NCI-H2196 treated with DMSO at 0.1 percent for 48 hours (cell line): ENCODE data around the gene TNFRSF1B.

Source experiments
- DNase-seq: peaks from one replicate; lab custom pipeline; 2025; ENCODE audit not compliant: unreplicated experiment; lab: John Stamatoyannopoulos, UW

Gene TNFRSF1B

DNA sequence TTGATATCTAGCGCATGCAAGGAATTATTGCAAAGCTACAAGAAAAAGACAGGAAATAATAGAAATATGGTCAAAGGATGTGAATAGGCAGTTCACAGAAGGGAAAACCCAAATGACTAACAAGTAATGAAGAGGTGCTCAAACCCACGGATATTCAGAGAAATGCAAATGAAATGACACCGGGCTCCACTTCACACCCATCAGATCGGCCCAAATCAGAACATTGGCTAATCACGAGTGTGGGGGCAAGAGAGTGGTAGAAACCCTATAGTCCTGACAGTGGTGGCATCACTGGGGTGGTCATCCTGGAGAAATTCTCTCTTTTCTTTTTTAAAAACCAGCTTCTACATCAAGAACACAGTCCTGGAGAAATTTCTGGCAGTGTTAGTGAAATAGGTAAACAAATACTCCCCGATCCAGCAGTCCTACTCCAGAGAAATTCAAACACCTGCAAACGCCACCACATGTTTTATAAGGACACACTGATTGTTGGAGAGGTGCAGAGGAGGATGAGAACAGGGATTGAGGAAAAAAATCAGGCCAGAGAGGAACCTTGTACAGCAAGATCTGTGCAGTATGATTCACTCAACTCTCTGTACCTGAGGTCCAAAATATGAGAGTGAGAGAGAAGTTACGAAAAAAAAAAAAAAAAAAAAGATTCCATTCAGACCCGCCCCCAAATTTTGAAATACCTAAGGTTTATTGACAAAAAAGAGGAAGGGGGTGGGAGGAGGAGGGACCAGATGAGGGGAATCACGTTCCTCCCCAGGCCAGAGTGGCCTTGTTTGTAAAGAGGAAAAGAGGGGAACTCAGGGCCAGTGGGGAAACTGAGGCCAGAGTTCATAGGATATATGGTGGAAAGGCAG lies 9.2 kb upstream of the TNFRSF1B start:
- DNase-seq: no peak

DNA sequence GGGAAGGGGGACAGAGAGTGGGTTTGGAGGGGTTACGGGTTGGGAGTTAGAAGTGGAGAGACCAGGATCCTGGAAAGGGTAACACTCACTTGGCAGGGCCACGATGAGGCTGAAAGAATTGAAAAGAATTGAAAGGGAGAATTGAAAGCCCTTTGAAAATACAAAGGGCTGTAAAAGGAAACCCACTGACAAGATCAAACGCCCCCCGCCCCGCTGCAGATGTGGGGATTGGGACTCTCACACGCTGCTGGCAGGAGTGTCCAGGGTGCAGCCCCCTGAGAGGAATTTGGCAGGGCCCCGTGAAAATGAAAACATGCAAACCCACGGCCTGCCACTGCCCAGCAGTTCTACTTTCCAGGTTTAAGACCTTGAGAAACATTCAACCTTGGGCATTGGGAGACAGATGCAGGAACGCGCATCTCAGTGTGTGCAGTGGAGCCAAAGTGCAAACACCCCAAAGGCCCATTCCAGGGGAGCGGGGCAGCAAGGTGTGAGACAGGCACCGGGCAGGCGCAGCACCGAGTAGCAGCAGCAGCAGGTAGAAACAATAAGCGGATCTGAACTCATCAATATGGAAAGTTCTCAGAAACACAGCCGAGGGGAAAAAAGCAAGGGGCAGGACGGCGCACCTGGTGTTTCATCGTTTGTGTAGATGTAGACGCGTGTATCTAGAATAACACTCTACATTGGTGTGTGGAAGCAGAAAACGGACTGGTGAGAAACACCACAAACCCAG lies 8.3 kb upstream of the TNFRSF1B start:
- DNase-seq: no peak

DNA sequence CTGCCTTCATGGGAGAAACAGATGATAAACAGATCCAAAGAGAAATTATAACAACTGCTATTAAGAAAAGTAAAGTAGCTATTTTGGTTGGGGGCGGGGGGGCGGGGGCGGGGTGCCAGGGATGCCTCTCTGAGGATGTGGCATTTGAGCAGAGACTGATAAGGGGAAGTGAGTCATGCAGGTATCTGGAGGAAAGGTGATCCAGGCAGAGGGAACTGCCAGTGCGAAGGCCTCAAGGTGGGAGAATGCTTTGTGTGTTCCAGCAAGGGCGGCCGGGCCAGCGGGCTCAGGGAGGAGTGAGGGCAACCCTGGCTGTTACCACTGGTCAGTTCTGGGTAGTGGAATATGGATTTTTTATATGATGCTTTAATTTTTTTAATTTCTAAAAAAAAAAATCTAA lies 7.0 kb upstream of the TNFRSF1B start:
- no peak for DNase-seq

DNA sequence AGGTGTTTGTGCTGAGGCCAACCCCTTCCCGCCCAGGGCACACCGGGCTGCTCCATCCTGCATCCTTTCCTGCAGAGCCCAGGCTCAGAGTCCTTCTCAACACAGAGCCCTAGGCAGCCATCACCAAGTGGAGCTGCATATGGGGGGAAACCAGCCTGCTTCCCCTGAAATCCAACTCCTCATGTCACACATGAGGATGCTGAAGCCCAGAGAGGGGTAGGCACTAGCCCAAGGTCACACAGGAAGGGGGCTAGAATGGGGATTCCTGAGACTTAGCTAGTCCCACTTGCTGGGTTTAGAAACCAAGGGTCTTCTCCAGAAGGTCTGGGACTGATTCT lies 5.5 kb upstream of the TNFRSF1B start:
- DNase-seq: no peak

DNA sequence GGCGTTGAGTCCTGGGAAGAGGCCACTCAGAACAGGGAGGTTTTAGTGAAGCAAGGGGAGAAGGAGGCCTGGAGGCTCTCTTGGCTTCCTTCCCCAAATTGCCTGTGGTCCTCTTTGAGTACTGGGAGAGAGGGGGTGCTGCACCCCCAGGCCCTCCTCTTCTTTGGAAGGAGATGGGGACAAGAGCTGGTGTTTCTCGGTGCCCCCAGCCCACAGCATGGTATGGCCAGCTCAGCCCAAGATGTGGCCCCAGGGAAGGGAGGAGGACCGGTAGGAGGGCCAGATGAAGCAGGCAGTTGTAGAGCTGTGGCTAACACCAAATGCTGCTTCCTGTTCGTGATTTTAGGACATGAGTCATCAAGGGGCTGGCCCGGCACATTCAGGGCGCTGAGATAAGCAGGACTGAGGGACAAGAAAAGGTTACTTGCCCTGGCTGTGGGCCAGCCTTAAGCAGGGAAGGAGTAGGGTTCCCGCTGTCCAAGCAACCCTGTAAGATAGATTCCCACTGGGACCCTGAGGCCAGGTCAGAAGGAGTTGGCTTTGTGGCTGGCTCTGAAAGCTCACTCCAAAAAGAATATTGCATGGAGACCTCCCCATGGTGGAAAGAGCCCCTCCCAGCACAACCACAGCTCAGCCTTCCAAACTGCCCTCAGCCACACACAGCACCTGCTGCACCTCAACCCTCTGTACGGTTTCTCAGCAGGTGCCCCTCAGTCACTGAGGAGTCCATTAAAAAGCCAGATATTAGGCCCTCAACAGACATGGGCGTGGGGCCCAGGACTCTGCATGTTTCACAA lies 4.9 kb upstream of the TNFRSF1B start:
- peak; percentile 48 for DNase-seq

DNA sequence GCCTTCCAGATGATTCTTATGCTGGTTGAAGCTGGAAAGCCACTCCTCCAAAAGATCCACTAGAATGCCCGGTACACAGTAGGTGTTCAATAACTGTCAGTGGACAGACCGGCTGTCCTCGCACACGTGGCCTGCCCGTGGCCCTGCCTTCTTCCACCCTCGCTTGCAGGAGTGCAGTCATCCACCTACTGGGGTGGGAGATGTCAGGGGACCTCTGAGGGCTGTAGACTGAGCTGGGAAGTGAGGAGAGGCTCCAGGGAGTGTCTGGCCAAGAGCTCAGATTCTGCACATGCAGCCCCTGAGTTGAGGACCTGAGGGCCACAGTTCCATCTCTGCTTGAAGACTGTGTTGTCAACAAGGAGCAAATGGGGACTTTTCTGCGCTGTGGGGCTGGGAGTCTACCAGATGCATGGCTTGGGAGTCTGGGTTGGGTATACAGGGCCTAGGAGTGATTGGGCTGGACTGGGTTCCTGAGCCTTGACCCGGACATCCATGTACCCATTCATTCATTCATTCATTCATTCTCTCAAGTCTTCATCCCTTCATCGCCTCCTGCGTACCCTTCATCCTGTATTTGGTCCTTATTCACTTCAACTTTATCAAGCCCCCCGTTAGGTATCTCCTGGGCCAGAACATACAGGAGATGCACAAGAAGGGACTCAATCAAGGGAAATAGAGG lies 4.2 kb upstream of the TNFRSF1B start:
- no peak for DNase-seq

DNA sequence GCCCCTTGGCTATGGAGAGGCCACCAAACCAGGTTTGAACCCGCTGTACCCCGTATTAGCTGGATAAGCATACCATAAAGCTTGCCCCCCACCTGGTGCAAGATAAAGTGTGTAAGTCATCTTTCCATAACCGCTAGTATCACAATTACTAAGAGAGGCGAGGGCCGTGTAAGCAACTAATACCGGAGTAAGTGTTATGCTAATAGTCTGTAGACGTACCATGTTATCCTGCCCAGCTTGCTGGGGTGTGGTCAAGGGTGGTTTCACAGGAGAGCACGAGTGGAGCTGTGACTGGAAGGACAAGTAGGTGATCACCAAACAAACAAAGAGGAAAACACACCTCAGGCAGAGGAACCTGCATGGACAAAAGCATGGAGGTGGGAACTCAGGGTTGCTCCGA lies 3.6 kb upstream of the TNFRSF1B start:
- no peak for DNase-seq

DNA sequence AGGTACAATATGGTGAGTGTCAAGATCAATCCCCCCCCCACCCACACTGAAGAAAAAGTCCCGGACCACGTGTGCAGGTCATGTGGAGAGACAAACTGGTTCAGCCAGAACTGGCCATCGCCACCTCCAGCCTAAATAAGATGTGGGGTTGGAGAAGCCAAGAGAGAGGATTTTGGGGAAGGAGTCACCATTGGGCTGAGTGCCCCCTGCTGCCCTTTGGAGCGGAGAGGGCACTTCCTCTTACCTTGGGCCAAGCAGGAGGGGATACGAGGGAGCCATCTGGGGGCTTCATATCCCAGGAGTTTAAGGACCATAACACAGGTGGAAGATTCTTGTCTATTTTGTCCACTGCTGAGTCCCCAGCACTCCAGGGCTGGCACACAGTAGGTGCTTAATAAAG lies 2.6 kb upstream of the TNFRSF1B start:
- no peak for DNase-seq

DNA sequence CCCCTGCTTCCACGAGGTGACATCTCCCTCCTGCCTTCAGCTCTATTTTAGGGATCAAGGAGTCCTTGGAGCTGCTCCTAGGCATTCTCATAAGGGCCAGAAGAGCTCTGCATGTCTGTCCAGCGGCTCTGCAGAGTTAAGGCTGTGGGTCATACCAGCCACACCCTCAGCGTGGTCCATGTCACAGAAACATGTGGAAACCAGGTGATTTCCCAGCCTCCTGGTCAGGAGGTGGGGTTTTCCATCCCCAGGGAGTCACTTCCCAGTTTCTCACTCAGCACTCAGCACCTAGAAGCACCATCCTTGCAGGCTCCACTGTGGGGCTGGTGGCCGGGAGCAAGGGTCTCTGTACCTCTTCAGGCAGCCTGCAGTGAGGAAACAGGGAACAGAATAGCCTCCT lies 1.4 kb upstream of the TNFRSF1B start:
- no peak for DNase-seq

DNA sequence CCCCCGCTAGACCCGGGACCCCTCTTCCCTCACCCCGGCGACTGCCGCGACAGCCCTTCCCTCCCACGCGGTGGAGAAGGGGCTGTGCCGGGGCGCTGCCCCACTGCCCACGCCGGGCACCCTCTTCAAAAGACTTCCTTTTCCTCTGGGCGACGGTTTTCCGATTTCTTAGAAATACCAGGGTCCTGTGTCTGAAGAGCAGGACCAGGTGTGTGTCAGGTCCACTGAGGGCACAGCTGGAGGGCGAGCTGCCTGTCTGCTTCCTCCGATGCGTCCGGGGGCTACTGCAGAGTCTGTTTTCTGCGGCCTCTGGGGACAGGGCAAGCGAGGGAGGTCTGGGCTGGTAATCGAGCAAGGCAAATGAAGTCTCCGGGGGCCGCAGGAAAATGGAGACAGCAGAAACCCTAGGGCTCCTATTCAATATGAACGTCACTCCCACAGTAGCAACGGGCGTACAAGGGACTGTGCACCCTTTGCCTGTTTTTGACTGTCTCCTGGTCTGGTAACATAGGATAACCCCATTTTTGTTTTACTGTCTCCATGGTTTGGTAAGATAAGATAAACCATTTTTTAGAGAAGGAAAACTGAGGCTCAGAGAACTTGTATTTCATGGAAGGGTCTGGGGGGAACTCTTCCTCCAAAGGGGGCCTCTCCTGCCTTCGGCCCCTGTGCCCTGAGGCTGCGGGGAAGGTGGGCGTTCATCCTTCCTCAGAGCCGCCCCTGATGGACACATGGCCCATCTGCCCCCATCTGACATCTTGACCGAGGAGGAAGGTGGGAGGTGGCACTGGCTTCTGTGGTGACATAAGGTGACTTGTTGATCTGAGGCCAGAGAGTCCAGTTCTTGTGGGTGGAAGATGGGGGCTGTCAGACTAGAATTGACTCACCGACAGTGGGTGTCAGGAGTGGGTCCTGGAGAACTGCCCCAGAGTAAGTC lies 970 bp downstream of the TNFRSF1B start:
- no peak for DNase-seq

DNA sequence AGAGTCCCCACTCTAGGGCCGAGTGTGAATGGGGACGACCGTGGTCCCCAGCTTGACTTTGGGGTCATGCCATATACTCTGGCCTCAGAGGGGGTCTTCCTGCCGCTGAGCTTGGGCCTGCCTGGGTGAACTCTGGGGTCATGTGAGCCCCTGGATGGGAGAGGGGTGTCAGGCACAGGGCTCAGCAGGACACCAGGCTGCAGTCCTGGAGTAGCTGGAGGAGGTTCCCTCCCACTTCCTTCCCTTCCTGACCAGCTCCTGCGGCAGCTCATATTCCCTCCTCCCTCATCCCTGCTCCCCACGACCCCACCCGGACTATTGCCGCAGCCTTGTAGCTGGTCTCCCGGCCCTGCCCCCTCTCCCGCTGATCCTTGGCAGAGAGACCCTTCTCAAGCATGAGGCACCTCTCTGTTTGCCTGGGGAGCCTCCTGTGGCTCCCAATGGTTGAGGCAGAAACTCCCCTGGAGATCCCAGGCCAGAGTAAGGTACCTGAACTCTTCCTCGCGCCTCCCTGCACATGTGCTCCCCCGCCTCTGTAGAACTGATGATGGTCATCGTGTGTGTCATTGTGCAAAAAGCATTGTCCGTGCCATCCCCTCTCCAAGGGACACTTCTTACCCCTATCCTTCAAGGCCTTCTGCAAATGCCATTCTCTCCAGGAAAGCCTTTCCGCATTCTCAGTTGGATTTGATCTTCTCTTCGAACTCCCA lies 1.8 kb downstream of the TNFRSF1B start:
- DNase-seq: no peak

DNA sequence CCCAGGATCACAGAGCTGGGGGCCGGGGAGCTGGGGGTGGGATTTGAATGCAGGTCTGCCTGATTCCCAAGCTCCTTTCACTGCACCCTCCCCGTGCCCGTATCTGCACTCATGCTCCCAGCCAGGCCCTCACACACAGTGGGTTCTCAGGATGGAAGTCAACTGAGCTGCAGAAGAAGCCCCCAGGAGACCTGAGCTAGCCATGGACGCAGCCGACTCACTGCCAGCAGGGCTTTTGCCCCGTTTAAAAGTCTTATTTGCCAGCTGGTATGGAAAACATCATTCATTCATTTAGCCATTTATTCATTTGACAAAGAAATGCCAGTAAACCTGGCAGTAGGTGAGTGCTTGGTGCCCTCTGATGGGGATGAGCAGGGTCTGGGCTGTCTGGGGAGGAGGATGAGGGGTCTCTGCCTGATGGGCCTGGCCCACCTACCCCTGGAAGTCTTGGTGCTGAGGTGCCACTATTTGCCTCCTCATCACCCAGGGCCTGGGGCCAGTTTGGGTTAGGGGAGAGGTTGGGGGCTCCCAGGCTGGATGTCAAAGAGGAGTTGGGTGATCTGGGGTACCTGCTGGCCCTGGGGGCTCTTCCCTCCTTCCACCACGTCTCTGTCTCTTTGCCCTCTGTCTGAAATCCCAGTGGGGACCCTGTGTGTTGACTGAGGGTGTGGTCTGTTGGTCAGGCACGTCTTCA lies 2.8 kb downstream of the TNFRSF1B start:
- no peak for DNase-seq

DNA sequence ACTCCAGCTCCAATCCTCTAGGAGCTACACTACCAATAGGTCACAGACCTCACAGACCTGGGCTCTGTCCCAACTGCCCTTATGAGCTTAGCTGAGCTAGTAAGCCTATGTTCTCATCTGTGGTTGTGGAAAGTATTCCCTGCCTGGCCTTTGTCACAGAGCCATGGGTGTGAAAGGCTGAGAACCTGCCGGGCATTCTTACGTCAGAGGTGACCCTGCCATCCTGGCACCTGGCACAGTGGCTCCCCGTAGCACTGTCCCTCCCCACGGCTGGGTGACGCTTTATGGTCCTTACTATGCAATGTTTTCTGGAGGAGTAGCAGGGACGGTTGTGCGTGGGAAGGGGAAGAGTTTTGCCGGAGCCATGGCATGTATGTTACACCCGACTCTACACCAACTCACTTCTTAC lies 3.5 kb downstream of the TNFRSF1B start:
- no peak for DNase-seq

DNA sequence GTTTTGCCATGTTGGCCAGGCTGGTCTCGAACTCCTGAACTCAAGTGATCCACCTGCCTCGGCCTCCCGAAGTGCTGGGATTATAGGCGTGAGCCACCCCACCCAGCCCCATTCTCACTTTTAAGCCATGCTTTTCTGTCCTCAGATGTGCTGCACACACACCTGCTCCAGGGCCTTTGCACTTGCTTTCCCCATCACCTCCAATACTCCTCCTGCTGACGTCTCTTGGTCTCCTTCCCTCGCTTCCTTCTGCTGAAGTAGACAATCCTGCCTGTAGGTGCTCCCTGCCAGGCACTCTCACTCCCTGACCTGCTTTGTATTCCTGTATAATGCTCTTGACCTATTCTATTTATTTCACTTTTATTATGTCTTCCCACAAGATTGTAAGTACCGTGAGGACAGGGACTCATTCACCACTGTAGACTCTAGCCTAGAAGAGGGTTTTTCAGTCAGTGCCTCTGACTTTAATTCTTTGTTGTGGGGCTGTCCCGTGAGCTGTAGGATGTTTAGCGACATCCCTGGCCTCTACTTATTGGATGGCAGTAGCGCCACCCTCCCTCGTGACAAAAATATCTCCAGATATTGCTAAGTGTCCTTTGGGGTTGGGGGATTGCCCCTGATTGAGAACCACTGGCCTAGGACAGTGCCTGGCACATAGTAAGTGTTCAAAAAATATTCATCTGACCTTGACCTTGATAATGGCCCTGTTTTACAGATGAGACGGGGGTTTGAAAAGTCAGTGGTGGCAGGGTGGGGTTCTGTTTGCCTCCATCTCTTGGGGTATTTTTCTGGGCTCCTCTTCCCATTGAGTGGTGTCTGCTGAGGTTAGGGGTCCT lies 4.6 kb downstream of the TNFRSF1B start:
- DNase-seq: no peak

DNA sequence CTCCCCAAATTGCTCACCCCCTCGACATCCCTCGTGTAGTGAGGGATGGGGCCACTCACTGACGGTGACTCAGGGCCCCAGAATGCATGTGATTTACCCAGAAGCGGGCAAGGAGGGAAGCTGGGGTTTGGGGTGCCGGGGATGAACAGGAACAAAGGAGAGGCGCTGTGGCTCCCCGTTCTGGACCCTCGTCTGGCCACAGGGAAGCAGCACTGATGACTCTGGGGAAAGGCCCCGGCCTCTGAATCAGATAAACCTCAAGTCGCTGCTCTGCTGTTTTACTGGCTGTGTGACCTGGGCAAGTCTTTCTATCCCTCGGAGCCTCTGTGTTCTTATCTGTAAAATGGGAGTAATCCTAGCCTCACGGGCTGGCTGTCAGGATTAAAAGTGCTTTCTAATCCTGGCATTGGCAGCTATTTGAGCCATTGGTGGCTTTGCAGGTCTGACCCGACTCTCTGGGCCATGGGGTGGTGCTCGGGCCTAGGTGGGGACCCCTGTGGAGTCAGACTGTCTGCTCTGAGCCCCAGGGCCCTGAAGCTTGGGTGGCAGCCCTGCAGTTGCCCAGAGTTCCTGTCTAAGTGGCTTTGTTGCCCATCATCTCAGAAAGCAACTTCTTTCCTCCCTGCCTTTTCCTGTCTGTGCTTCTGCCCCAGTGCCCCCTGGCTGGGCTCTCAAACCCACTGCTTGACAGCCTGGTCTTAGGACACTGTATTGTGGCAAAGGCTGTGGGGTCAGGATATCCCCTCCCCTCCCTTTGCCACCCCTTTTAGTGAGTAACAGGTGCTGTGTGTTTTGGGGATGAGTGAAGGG lies 5.5 kb downstream of the TNFRSF1B start:
- no peak for DNase-seq

DNA sequence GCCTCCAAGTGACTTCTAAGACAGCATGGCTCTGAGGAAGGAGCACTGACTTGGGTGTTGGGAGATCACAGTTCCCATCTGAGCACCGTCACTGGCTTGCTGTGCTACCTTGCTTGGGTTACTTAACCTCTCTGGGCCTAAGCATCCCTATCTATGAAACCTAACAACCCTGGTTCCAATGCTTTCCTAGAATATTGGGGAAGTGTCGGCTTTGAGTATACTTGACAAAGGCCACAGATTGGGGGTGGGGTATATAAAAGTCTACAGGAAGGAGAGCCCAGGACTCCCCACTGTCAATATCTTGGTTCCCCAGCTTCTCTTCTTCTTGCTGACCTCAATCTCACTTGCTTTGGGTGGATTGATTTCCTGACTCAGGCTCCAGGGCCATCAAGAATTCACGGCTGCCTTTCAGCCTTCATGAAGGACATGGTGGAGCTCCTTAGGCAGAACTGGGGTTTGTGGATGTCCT lies 6.3 kb downstream of the TNFRSF1B start:
- DNase-seq: no peak

DNA sequence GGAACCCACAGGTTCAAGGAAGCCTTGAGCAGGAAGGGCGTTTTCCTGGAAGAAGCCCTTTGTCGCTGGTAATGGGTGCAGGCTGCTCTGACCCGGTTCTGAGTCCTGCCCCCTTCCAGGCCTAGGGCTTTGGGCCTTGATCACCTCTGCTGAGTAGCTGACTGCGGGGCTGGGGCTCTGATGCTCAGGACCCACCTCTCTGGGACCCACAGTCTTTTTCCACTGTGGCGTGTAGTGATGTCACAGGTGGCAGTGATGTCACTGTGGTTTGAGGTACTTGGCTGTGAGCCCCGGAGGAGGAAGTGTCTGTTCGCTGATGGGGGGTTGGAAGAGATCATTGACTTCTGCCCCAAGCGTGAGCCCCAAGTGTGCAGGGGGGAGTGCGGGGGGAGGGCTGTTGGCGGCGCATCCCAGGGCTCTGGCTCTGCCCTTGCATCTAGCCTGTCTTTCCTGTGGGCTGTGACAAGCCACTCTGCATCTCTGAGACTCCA lies 6.9 kb downstream of the TNFRSF1B start:
- DNase-seq: no peak
